Stimulated activated CD4-positive, alpha-beta T cell treated with anti-CD3 and anti-CD28 coated beads, Interleukin-1b, Interleukin-23, amount 100 ng/mL, for 48 hours (primary cell): ENCODE data around the gene SORCS1.

ENCODE experiments used
- DNase-seq: peaks from one replicate; pipeline ENCODE4 v3.0.0-alpha.2; 2020

SORCS1 gene

GRCh38 chr10:106714734-106715555 lies 449.6 kb downstream of the SORCS1 start:
- no peak for DNase-seq

GRCh38 chr10:106713846-106714245 lies 450.7 kb downstream of the SORCS1 start:
- no peak for DNase-seq

GRCh38 chr10:106712988-106713387 lies 451.5 kb downstream of the SORCS1 start:
- DNase-seq = no peak

- DNase-seq = peak; percentile 47
Observed at GRCh38 chr10:106711313-106711906, 453.1 kb downstream of the SORCS1 start.

- DNase-seq = no peak
Observed at GRCh38 chr10:106708506-106708905, 456.0 kb downstream of the SORCS1 start.

GRCh38 chr10:106707657-106708056 lies 456.8 kb downstream of the SORCS1 start:
- DNase-seq = no peak

GRCh38 chr10:106706127-106706526 lies 458.4 kb downstream of the SORCS1 start:
- no peak for DNase-seq

GRCh38 chr10:106705681-106706100 lies 458.8 kb downstream of the SORCS1 start:
- peak; percentile 10 for DNase-seq

GRCh38 chr10:106696239-106696638 lies 468.3 kb downstream of the SORCS1 start:
- DNase-seq = no peak

GRCh38 chr10:106694696-106695095 lies 469.8 kb downstream of the SORCS1 start:
- no peak for DNase-seq

- no peak for DNase-seq
Observed at GRCh38 chr10:106682175-106682574, 482.3 kb downstream of the SORCS1 start.

- no peak for DNase-seq
Observed at GRCh38 chr10:106680061-106680460, 484.4 kb downstream of the SORCS1 start.

- no peak for DNase-seq
Observed at GRCh38 chr10:106679314-106679713, 485.2 kb downstream of the SORCS1 start.

GRCh38 chr10:106672517-106673175 lies 491.9 kb downstream of the SORCS1 start:
- no peak for DNase-seq

- DNase-seq = no peak
Observed at GRCh38 chr10:106661767-106662140, 502.8 kb downstream of the SORCS1 start.

- no peak for DNase-seq
Observed at GRCh38 chr10:106661133-106661766, 503.3 kb downstream of the SORCS1 start.

- DNase-seq = no peak
Observed at GRCh38 chr10:106660550-106660949, 504.0 kb downstream of the SORCS1 start.

GRCh38 chr10:106655636-106656035 lies 508.9 kb downstream of the SORCS1 start:
- DNase-seq = no peak

- no peak for DNase-seq
Observed at GRCh38 chr10:106655165-106655564, 509.3 kb downstream of the SORCS1 start.

- DNase-seq = no peak
Observed at GRCh38 chr10:106652279-106652678, 512.2 kb downstream of the SORCS1 start.

GRCh38 chr10:106648534-106649481 lies 515.7 kb downstream of the SORCS1 start:
- DNase-seq = no peak

- no peak for DNase-seq
Observed at GRCh38 chr10:106643473-106643872, 521.0 kb downstream of the SORCS1 start.
